Chondrocyte (in vitro differentiated cells): ENCODE data around the gene ARHGEF17. TPM values are rescaled to one million over a fixed set of nuclear protein-coding genes. Genes with fewer than 3 reads are reported as not detected.
A peak's percentile ranks its signal among the peaks of the same experiment; 100 is the strongest.

Source experiments
- DNase-seq: peaks from one replicate; pipeline ENCODE4 v3.0.0; 2021; ENCODE audit warnings: mixed read lengths, low spot score
- H3K27ac Mint-ChIP-seq: one replicate; pipeline ENCODE4 v1.8.0; 2021; ENCODE audit warnings: mild to moderate bottlenecking, moderate library complexity, mixed read lengths; ENCODE audit not compliant: unreplicated experiment
- H3K27me3 Mint-ChIP-seq: 2 replicates; pipeline ENCODE4 v1.8.0; 2021; ENCODE audit warnings: low read depth, mixed read lengths
- H3K36me3 Mint-ChIP-seq: 2 replicates; pipeline ENCODE4 v1.8.0; 2021; ENCODE audit warnings: low read depth, mixed read lengths
- H3K4me1 Mint-ChIP-seq: 2 replicates; pipeline ENCODE4 v1.8.0; 2021; ENCODE audit warnings: low read depth, mild to moderate bottlenecking, mixed read lengths
- H3K4me3 Mint-ChIP-seq: one replicate; pipeline ENCODE4 v1.8.0; 2021; ENCODE audit warnings: mild to moderate bottlenecking, moderate library complexity, mixed read lengths; ENCODE audit not compliant: unreplicated experiment
- H3K9me3 Mint-ChIP-seq: 2 replicates; pipeline ENCODE4 v1.8.0; 2021; ENCODE audit warnings: low read depth, mixed read lengths
- total RNA-seq: library from RNA; stranded (reverse); gene quantifications from 3 replicates; pipeline ENCODE4 v1.2.1, GENCODE V29; 2021
- TF ChIP-seq, protein P1 (sequence below): fragments of 200-600 bp; sonication (generic); IDR thresholded peaks from 2 replicates; pipeline ENCODE4 v1.5.0; 2021; ENCODE audit warnings: antibody characterized with exemption, mild to moderate bottlenecking, moderate library complexity

ARHGEF17 gene
- total RNA-seq, 1 donor from 2014 or later, result 114 TPM

DNA sequence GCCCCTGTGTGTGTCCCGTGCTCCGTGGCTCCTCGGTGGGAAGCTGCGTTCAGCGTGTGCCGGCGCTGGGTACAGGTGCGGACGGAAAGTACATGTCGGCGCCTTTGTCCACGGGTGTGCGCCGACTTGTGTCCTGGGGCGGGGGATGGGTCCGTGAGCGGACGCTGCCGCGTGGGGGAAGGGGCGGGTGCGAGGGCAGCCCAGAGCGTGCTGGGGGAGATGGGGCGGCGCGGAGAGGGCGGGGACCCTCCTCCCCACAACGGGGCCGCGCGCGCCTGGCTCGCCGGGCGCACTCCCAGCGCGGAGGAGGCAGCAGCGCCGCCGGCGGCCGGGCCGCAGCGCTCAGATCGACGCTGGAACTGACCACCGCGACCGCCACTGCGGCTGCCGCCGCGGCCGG is 34.6 kb downstream of the ARHGEF17 start:
- TF ChIP-seq, protein P1, sequence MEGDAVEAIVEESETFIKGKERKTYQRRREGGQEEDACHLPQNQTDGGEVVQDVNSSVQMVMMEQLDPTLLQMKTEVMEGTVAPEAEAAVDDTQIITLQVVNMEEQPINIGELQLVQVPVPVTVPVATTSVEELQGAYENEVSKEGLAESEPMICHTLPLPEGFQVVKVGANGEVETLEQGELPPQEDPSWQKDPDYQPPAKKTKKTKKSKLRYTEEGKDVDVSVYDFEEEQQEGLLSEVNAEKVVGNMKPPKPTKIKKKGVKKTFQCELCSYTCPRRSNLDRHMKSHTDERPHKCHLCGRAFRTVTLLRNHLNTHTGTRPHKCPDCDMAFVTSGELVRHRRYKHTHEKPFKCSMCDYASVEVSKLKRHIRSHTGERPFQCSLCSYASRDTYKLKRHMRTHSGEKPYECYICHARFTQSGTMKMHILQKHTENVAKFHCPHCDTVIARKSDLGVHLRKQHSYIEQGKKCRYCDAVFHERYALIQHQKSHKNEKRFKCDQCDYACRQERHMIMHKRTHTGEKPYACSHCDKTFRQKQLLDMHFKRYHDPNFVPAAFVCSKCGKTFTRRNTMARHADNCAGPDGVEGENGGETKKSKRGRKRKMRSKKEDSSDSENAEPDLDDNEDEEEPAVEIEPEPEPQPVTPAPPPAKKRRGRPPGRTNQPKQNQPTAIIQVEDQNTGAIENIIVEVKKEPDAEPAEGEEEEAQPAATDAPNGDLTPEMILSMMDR, result peak; percentile 39
- Mint-ChIP-seq H3K27ac (peak overlapping the region; percentile 32), H3K36me3 (peaks cover 6% of the 10 kb centered on the region), H3K27me3 (no peaks in the 10 kb centered on the region), H3K9me3 (no peaks in the 10 kb centered on the region), H3K4me3 (no peak overlapping the region), H3K4me1 (peaks cover 35% of the 10 kb centered on the region)
- no peak for DNase-seq

DNA sequence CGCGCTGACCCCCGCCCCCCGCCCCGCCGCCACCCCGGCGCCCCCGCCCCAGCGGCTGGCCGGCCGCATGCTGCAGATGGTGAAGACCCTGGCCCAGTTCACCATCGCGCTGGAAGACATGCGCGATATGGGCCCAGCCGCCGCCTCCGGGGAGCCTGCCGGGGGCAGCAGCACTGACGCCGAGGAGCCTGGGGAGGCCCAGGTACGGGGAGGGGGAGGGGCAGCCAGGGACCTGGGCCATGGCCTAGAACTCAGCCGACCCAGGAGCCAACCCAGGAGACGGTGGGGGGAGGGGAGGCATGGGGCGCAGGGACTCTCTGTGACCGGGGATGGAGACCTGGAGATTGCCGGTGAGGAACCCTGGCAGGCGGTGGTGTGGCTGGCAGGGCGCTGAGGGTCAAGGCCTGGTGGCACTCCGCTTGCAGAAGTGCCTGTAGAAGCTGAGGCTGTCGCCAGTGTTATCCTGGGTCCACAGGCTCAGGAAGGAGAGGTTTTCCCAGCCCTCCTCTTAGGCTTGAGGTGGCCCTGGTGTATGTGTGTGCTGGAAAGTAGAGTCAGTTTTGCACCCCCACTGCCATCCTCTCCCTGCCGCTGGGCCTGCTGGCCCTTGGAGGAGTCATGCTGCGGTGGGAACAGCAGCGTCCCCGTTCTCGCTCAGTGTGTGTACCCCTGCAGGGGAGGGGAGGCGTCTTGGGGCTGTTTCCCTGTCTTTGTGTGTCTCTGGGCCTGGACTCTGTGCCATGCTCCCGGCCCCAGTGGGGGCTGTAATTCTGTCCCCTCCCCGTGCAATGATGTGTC is 35.2 kb downstream of the ARHGEF17 start:
- H3K36me3 Mint-ChIP-seq, result peaks cover 10% of the 10 kb centered on the region
- H3K27ac Mint-ChIP-seq, result peak overlapping the region; percentile 51
- H3K9me3 Mint-ChIP-seq, result no peaks in the 10 kb centered on the region
- no peak overlapping the region for H3K4me3 Mint-ChIP-seq
- TF ChIP-seq, protein P1, result no peak
- no peak for DNase-seq
- H3K4me1 Mint-ChIP-seq, result peaks cover 29% of the 10 kb centered on the region
- no peaks in the 10 kb centered on the region for H3K27me3 Mint-ChIP-seq

DNA sequence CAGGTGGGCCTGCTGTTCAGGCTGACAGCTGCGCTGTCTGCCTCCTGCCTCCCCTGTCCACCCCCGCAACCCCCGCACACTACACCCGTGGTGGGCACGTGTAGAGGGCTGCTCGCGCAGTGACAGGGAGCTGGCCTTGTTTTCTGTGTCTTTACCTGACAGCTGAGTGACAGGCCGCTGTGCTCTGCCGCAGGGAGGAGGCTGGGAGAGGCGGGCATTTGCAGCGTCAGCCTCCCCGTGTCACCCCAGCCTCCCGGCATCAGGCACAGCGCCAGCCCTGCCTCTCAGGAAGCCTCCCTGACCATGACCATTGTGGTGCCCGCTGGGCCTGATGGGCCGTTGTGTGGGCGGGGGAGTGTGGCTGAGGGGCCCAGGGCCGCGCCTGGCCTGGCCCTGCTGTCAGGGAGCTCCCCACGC is 36.1 kb downstream of the ARHGEF17 start:
- Mint-ChIP-seq H3K36me3 (peaks cover 11% of the 10 kb centered on the region), H3K27me3 (no peaks in the 10 kb centered on the region), H3K4me3 (no peak overlapping the region), H3K9me3 (no peaks in the 10 kb centered on the region), H3K27ac (no peak overlapping the region), H3K4me1 (peaks cover 26% of the 10 kb centered on the region)
- TF ChIP-seq, protein P1, result no peak
- no peak for DNase-seq

DNA sequence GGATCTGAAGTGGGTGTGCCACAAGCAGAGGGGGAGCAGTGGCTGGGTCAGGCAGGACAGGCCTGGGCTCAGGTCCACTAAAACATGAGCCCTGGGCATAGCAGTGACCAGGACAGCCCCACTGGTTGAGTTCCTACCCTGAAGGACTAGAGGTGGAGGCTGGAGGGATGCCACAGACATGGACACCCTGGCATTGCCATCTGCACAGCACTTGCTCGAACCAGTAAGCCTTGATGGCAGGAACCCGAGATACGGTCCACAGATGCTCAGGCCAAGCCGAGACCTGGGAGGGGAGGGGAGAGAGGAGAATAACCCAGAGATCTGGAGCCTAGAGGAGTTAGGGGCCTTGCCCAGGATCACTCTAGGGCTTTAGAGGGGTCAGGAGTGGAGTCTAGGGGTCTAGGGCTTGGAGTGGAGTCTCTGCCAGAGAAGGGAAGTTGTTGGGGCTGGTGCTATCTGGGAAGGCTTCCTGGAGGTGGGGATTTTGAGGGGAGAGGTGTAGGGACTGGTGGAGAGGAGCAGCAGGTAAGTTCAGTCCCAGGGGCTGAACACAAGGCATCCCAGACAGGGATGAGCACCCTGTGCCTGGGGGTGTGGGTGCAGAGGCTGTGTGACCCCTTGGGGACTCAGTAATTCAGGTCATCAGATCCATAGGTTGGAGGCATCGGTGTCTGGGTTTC is 37.5 kb downstream of the ARHGEF17 start:
- Mint-ChIP-seq H3K4me3 (no peak overlapping the region), H3K27ac (peak overlapping the region; percentile 41), H3K36me3 (peaks cover 11% of the 10 kb centered on the region), H3K27me3 (no peaks in the 10 kb centered on the region), H3K4me1 (peaks cover 27% of the 10 kb centered on the region), H3K9me3 (no peaks in the 10 kb centered on the region)
- TF ChIP-seq, protein P1, result no peak
- no peak for DNase-seq

DNA sequence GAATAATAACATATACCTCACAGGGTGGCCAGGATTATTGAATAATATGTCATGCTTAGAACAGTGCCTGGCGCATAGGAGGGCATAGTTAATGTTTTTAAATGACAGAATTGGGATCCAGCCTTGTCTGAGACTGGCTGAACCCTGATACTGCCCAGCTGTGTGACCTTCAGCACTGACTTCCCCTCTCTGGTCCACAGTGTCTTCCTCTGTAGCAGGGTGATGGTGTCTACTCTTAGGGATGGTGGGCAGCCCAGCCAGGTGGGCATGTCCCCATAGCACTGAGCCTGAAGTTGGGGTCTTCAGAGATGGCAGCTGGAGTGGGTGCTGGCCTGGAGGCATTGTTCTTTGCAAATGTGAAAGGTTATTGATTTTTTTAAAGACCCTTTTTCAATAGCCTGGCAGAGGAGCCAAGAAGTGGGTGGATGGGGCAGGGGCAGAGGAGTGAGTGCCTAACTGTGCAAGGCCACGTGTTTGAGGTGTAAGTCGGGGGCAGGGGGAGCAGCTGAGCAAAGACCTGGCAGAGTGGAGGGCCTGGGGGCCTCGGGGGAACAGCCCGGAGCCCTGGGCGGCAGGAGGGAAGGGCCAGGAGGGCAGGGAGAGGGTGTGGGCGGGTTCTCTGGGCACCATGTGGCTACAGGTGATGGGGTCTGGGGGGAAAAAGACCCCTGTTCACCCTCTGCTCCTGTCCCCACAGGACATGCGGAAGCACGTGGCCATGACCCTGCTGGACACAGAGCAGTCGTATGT is 38.3 kb downstream of the ARHGEF17 start:
- Mint-ChIP-seq H3K27ac (no peak overlapping the region), H3K4me1 (peaks cover 34% of the 10 kb centered on the region), H3K27me3 (no peaks in the 10 kb centered on the region), H3K9me3 (no peaks in the 10 kb centered on the region), H3K4me3 (no peak overlapping the region), H3K36me3 (peaks cover 11% of the 10 kb centered on the region)
- TF ChIP-seq, protein P1, result no peak
- DNase-seq, result no peak
